ENCODE results near the gene BICC1. TPM values are rescaled to one million over a fixed set of nuclear protein-coding genes. Genes with fewer than 3 reads are reported as not detected.
A peak's percentile ranks its signal among the peaks of the same experiment; 100 is the strongest.

The BICC1 gene
- total RNA-seq, 2 donors from 2014 or later, result 35.3 to 42.0 TPM

DNA sequence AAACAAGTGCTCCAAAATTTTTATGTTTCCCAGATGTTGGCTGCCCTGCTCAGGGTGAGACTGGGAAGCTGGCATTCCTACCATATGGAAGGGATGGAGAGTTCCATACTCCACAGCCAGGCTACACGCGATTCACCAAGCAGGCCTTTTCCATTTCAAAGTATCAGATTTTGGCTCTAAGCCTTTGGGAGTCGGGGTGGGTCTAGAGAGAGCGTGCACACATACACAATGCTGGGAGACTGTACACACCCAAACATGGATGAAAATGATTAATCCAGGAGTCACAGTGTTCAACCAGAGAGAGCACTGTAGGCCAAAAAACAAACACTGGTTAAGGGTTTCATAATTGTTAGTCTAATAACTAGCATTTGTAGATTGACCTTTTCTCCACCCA lies 295.0 kb downstream of the BICC1 start:
- 16 to 30% methylated on average over 3 to 4 of the region's 4 CpGs for WGBS, 2 donors
- TF ChIP-seq, protein P1, sequence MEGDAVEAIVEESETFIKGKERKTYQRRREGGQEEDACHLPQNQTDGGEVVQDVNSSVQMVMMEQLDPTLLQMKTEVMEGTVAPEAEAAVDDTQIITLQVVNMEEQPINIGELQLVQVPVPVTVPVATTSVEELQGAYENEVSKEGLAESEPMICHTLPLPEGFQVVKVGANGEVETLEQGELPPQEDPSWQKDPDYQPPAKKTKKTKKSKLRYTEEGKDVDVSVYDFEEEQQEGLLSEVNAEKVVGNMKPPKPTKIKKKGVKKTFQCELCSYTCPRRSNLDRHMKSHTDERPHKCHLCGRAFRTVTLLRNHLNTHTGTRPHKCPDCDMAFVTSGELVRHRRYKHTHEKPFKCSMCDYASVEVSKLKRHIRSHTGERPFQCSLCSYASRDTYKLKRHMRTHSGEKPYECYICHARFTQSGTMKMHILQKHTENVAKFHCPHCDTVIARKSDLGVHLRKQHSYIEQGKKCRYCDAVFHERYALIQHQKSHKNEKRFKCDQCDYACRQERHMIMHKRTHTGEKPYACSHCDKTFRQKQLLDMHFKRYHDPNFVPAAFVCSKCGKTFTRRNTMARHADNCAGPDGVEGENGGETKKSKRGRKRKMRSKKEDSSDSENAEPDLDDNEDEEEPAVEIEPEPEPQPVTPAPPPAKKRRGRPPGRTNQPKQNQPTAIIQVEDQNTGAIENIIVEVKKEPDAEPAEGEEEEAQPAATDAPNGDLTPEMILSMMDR (IDR thresholded peaks at IDR 0.05), result no peak
- no peak for TF ChIP-seq POLR2A (IDR thresholded peaks at IDR 0.05)
- H3K36me3 ChIP-seq (replicated peaks in 1 of 2; ENCODE audit: insufficient read depth in 1 of 2, low read depth in 2 of 2), result no peaks in the 10 kb centered on the region
- no peak overlapping the region for H3K4me3 ChIP-seq
- no peak overlapping the region for H3K27ac ChIP-seq
- ATAC-seq, result peak; percentile 42
- no peaks in the 10 kb centered on the region for H3K4me1 ChIP-seq
- no peak for DNase-seq
- no peaks in the 10 kb centered on the region for H3K9me3 ChIP-seq
- intact Hi-C loops (cut with DNase I), result no loop called here
- H3K27me3 ChIP-seq, result no peaks in the 10 kb centered on the region

DNA sequence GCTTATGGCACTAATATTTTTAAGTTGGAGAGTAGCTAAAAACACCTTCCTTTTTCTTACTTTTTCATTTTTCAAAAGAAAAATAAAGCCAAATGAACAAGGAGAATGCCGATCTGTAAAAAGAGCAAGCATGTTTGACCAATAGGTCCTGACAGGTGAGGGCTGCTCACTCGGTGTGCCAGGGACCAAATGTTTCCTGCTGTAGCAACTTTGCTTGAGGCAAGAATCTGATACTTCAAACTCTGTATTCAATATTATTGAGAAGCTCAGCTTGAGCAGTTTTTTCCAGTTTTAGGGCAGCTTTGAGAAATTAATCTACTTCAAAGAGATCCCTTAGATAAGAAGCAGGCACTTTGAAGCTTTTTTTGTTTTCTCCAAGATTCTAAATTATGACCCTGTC lies 298.1 kb downstream of the BICC1 start:
- no peak for ATAC-seq
- intact Hi-C loops (cut with DNase I), result no loop called here
- H3K36me3 ChIP-seq (replicated peaks in 1 of 2; ENCODE audit: insufficient read depth in 1 of 2, low read depth in 2 of 2), result no peaks in the 10 kb centered on the region
- no peaks in the 10 kb centered on the region for H3K4me1 ChIP-seq
- no peaks in the 10 kb centered on the region for H3K27me3 ChIP-seq
- no peak overlapping the region for H3K27ac ChIP-seq
- no peak for TF ChIP-seq POLR2A (IDR thresholded peaks at IDR 0.05)
- TF ChIP-seq, protein P1 (IDR thresholded peaks at IDR 0.05), result no peak
- DNase-seq, result no peak
- 74 to 77% methylated on average over 2 of the region's 2 CpGs for WGBS, 2 donors
- H3K4me3 ChIP-seq, result no peak overlapping the region
- no peaks in the 10 kb centered on the region for H3K9me3 ChIP-seq

DNA sequence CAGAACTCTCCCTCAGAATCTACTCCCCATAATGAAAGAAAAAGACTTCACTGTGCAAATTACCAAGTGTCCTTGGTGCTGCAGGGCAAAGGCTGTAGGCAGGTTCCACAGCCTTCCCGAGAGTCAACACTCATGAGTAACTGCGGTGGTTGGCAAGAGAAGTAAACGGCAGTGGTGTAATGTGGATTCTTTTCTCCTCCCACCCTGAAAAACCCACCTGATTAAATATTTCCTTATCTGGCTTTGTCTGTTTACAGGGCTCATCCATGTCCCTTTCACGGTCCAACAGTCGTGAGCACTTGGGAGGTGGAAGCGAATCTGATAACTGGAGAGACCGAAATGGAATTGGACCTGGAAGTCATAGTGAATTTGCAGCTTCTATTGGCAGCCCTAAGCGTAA lies 300.9 kb downstream of the BICC1 start:
- Histone ChIP-seq H3K27ac (no peak overlapping the region), H3K9me3 (no peaks in the 10 kb centered on the region), H3K4me3 (no peak overlapping the region), H3K36me3 (replicated peaks in 1 of 2; ENCODE audit: insufficient read depth in 1 of 2, low read depth in 2 of 2) (no peaks in the 10 kb centered on the region), H3K4me1 (peaks cover 18% of the 10 kb centered on the region), H3K27me3 (no peaks in the 10 kb centered on the region)
- TF ChIP-seq, protein P1 (IDR thresholded peaks at IDR 0.05), result no peak
- TF ChIP-seq POLR2A (IDR thresholded peaks at IDR 0.05), result no peak
- ATAC-seq (no peak), DNase-seq (no peak)
- WGBS, 2 donors, result 50 to 63% methylated on average over 8 of the region's 8 CpGs
- intact Hi-C loops (cut with DNase I), result no loop called here

DNA sequence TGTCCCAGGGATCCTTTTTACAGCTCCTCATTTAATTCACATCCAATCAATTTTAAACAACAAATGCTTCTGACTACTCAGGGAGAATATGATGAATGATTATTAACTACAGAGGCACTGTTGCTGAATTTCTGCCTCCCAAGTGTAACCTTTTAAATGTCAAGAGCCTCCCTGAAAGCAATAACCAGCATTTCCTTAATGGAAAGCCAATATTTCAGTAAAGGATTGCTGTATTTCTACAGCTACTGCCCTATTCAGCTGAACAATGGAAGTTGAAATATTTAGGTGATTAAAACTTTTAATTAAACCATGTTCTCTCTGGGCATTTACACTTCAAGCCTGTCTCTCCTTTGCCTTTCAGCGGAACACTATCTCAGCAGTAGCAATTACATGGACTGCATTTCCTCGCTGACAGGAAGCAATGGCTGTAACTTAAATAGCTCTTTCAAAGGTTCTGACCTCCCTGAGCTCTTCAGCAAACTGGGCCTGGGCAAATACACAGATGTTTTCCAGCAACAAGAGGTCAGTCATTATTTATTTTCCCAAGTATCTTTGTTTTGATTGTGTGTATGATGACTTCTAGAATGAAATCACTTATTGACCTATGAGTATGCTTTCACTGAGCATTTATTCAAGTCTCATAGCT lies 304.7 kb downstream of the BICC1 start:
- intact Hi-C loops (cut with DNase I), result no loop called here
- Histone ChIP-seq H3K27ac (no peak overlapping the region), H3K36me3 (replicated peaks in 1 of 2; ENCODE audit: insufficient read depth in 1 of 2, low read depth in 2 of 2) (no peaks in the 10 kb centered on the region), H3K27me3 (no peaks in the 10 kb centered on the region), H3K9me3 (no peaks in the 10 kb centered on the region), H3K4me3 (no peak overlapping the region), H3K4me1 (peaks cover 26% of the 10 kb centered on the region)
- WGBS, 2 donors, result 39 to 50% methylated on average over 2 of the region's 2 CpGs
- ATAC-seq (peak; percentile 36), DNase-seq (no peak)
- TF ChIP-seq, protein P1 (IDR thresholded peaks at IDR 0.05), result no peak
- no peak for TF ChIP-seq POLR2A (IDR thresholded peaks at IDR 0.05)

DNA sequence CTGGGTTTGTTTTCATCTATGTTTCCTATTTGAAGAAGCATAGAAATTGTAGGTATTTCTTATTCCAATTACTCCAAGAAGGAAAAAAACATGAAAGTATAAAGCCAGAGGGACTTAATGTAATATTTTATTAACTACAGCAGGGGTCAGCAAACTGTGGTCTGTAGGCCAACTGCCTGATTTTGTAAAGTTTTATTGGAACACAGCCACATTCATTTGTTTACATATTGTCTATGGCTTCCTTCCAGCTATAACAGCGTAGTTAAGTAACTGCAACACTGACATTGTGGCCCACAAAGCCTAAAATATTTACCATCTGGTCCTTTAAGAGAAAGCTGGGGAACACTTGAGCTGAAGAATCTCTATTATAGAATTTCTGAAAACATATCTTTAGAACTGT lies 306.2 kb downstream of the BICC1 start:
- H3K9me3 ChIP-seq, result no peaks in the 10 kb centered on the region
- intact Hi-C loops (cut with DNase I), result no loop called here
- H3K27ac ChIP-seq, result no peak overlapping the region
- H3K4me3 ChIP-seq, result no peak overlapping the region
- H3K36me3 ChIP-seq (replicated peaks in 1 of 2; ENCODE audit: insufficient read depth in 1 of 2, low read depth in 2 of 2), result no peaks in the 10 kb centered on the region
- ATAC-seq (no peak), DNase-seq (no peak)
- H3K4me1 ChIP-seq, result peaks cover 26% of the 10 kb centered on the region
- no peak for TF ChIP-seq POLR2A (IDR thresholded peaks at IDR 0.05)
- TF ChIP-seq, protein P1 (IDR thresholded peaks at IDR 0.05), result peak in 2 of 7 experiments; percentile 6 to 14
- 0 to 11% methylated on average over 1 of the region's 1 CpG for WGBS, 2 donors
- H3K27me3 ChIP-seq, result no peaks in the 10 kb centered on the region
